HG02970 (cell line): ENCODE measurements around the gene DCAF8L2.
"Not testable (repeated sequence)": the region's sequence is repeated elsewhere in the genome, so short reads cannot be mapped to it uniquely, and the experiment has no call there.

Experiments used
- ATAC-seq: cut with Tn5 transposase; IDR thresholded peaks from one replicate; pipeline ENCODE4 v1.9.1; 2021; ENCODE audit warnings: mild to moderate bottlenecking, moderate library complexity, moderate number of reproducible peaks; ENCODE audit not compliant: unreplicated experiment, low FRiP score

DCAF8L2 gene

GRCh38 chrX:27590044-27590443 lies at the start of gene DCAF8L2:
DCAF8L2 (plus strand) TSS chrX:27590344; CDS start chrX:27746896, 156,552 bp downstream.
- no peak for ATAC-seq

GRCh38 chrX:27541161-27541560 lies 49.0 kb upstream of the DCAF8L2 start:
- ATAC-seq = not testable (repeated sequence)

GRCh38 chrX:27548624-27549023 lies 41.5 kb upstream of the DCAF8L2 start:
- ATAC-seq = no peak

DNA sequence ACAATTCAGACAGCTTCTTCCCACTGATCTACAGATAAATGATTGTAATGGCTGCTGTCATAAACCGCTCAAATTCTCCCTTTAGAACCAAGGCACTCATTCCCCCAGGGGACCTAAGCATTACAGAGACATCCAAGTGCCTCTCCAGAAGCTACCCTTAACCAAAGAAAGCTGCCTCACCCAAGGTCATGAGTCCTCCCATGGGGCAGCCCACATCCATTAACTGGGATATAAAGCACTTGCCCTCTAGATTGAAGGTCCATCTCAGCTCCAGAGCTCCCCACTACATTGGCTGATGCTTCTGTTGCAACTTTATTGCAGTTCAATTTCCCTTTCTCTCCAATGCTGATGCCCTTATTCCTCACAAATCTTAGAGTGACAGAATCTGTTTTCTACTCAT lies 40.5 kb upstream of the DCAF8L2 start:
- no peak for ATAC-seq

DNA sequence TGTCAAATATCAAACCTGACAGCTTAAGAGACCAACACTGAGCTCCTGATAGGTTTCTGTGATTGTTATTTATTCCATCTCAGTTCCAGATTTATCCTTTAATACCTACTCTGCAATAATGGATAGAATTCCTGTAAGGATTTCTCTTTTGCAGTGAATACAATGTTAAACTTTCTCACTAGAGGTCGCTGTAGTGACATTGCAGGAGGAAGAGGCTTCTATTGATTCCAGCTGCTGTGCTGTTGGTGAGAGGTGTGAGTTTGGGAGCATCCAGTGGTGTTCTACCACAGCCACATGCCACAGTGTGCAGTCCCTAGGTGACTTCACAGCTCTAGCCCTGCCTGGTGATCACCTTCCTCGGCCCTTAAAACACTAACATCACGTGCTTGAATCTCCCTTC lies 34.6 kb upstream of the DCAF8L2 start:
- ATAC-seq = no peak

DNA sequence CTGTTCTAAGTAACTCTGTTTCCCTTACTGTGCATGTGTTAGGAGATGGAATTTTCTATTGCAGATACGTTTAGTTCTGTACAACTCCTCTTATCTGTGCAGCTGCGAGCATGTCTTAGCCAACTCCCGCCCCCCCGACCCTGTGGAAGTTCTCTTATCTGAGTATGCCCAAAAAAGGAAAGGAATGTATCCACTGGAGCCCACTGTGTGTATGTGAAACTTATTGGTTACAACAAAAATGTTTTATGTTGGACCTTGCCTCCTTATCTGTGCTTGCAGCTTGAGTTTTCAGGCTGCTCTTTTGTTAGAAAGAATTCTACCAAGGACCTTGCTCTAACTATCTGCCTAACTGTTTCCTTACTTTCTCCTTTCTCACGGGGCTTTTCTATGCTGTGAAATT lies 24.2 kb upstream of the DCAF8L2 start:
- no peak for ATAC-seq

DNA sequence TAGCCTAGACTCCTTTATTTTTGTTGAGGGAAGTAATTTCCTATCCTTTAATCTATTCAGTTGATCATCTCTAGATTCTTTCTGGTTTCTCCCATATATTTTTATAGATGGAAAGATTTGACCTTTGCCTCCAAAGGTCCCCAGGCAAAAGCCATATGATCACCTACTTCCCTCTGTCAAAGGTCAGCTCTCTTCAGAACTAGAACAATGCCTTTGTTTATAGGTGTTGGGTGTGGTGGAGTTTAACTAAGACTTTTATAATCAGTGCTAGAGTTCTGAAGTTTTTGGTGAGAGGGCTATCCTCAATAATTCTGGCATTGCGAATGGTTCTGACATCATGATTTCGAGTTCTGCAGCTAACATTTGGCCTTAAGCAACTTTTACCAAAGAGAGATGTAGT lies 19.0 kb upstream of the DCAF8L2 start:
- ATAC-seq = no peak

DNA sequence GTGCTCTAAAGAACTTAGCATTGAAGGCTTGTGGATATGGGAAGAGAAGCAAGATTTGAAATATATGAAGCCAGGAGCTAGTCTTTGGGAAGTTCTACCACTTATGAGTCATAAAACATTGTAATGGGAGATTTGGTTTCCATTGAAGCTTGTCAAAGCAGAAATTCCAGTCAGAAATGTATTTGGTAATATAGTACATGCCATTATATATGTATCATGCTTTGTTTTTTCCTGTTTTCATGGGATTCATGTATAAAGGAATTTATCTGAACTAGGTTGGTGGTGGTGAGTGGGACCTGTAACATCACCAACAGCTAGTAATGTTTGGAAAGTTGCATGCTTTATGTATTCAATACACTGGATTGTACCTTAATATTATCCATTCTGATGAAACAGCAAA lies 14.6 kb upstream of the DCAF8L2 start:
- no peak for ATAC-seq

DNA sequence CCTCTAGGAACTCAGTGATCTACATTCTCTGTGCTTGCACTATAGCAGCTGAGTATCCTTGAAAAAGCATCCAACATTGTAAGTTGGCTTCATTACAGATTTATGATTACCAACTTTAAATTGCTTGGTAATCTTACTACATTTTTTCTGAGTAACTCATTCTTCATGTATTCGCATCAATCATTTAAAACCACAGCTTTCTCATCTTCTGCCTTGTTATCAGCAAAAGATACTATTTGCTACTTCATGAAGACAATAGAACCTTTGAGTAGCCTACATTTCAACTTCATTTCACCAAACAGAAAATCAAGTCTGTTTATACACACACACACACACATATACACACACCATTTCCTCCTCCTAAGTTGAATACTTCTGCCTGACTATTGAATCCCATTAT lies 6.2 kb upstream of the DCAF8L2 start:
- ATAC-seq = no peak

DNA sequence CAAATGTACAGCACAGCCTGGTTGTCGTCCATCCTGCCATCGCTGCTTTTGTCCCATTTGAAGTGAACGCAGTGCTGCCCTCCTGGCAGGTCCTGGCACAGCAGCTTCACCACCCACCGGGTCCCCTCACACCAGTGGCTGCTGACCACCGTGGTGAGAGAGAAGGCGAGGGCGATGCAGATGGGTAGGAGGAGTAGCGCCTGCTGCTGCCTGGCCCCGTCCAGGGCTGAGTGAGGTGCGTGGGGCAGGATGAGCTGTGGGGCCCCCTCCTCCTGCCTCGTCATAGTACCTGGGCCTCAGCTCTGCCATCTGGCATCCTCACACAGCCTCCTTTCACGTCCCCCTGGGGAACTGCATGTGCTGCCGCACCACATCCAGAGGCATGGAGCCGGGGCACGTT lies 1.8 kb downstream of the DCAF8L2 start:
- no peak for ATAC-seq

DNA sequence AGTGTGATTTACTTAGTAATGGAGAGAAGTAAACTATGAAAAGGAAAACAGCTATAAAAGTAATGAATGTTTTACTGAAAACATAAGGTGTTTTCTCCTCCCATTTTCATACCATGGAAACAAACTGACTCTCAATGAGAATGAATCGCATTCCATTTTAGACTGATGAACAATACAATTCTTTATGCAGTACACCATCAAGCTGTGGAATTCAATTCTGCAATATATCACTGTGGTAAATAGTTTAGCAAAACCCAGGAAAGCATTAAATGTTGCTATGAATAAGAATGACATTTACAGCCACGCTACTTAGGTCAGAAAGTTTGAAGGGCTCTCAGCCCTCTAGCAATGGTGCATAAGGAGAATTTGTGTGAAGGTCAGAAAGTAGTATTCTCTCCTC lies 7.4 kb downstream of the DCAF8L2 start:
- no peak for ATAC-seq

DNA sequence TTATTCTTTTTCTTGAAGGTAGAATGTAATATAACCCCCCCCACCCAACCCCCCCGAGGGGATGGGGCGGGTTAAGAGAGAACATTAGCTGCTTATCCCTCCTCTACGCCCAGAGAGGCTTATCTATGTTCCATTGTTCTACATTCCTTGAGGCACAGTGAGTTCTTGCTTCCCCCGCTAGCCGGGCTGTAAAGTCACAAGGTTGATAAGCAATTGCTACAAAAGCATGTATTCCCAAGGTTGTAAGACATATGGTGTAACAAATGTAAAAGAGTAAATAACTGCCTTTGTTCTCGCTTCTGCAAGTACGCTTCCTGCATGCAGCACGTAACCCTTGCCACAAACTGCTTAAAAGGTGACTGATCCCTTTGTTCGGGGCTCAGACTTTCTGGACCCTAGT lies 8.2 kb downstream of the DCAF8L2 start:
- ATAC-seq = no peak

GRCh38 chrX:27599928-27600327 lies 9.8 kb downstream of the DCAF8L2 start:
- no peak for ATAC-seq

DNA sequence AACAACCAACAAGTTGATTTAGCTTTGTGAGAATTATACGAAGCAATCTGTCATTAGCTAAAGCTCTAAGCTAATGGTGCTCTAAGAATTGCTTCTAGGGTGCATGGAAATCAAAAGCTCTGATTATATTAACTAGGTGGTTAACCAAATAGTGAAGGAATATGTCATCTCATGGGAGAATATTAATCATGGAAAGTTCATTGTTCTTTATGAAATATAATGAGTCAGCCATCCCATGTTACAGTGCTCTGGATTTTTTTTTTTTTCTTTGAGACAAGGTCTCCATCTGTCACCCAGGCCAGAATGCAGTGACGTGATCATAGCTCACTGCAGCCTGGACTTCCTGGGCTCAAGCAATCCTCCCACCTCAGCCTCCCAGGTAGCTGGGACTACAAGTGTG lies 10.5 kb downstream of the DCAF8L2 start:
- no peak for ATAC-seq

- ATAC-seq = no peak
Measured at GRCh38 chrX:27608671-27609070, 18.5 kb downstream of the DCAF8L2 start.

- ATAC-seq = no peak
Measured at GRCh38 chrX:27619459-27619858, 29.3 kb downstream of the DCAF8L2 start.

- no peak for ATAC-seq
Measured at GRCh38 chrX:27619975-27620374, 29.8 kb downstream of the DCAF8L2 start.

GRCh38 chrX:27622883-27623282 lies 32.7 kb downstream of the DCAF8L2 start:
- ATAC-seq = no peak

GRCh38 chrX:27626066-27626465 lies 35.9 kb downstream of the DCAF8L2 start:
- ATAC-seq = no peak

GRCh38 chrX:27633328-27633727 lies 43.2 kb downstream of the DCAF8L2 start:
- ATAC-seq = no peak

DNA sequence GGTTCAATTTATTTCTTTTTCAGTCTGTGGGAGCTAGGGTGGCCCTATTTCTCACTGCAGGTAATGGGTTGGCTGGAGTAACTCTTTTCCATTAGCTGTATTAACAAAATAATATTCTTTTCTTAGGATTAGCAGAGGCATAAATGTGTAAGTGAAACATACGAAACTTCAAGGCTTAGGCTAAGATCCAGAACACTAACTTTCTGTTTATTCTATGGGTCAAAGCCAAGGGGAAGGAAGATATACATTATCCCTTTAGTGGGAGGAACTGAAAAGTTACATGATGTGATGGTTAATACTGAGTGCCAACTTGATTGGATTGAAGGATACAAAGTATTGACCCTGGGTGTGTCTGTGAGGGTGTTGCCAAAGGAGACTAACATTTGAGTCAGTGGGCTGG lies 66.4 kb downstream of the DCAF8L2 start:
- no peak for ATAC-seq

GRCh38 chrX:27660878-27661277 lies 70.7 kb downstream of the DCAF8L2 start:
- ATAC-seq = no peak

- no peak for ATAC-seq
Measured at GRCh38 chrX:27671234-27671633, 81.1 kb downstream of the DCAF8L2 start.
